ENCODE results near the gene SHC1. TPM values are rescaled to one million over a fixed set of nuclear protein-coding genes. Genes with fewer than 3 reads are reported as not detected.
A peak's percentile ranks its signal among the peaks of the same experiment; 100 is the strongest.

Gene SHC1
- total RNA-seq, 2 donors from 2014 or later: 98.3 to 104 TPM

GRCh38 chr1:154931940-154932487 lies 38.5 kb downstream of the SHC1 start:
- H3K27ac ChIP-seq: peak overlapping the region; percentile 84
- no peak for TF ChIP-seq CTCF (IDR thresholded peaks at IDR 0.05)
- no peak overlapping the region for H3K4me3 ChIP-seq
- peak; percentile 95 for DNase-seq
- intact Hi-C loops (cut with DNase I): no loop called here
- peak overlapping the region in 1 of 2 donors; percentile 60 for H3K9ac ChIP-seq (ENCODE audit: low read depth in 2 of 2, low read length in 2 of 2)
- H3K36me3 ChIP-seq: no peaks in the 10 kb centered on the region
- no peaks in the 10 kb centered on the region for H3K4me1 ChIP-seq
- H3K9me3 ChIP-seq: no peaks in the 10 kb centered on the region
- no peaks in the 10 kb centered on the region for H3K27me3 ChIP-seq

GRCh38 chr1:154926201-154926600 lies 44.3 kb downstream of the SHC1 start:
- H3K27me3 ChIP-seq: no peaks in the 10 kb centered on the region
- TF ChIP-seq CTCF (IDR thresholded peaks at IDR 0.05): no peak
- H3K9ac ChIP-seq (ENCODE audit: low read depth in 2 of 2, low read length in 2 of 2): no peak overlapping the region
- no peaks in the 10 kb centered on the region for H3K9me3 ChIP-seq
- no peak overlapping the region for H3K4me3 ChIP-seq
- DNase-seq: no peak
- peaks cover 8% of the 10 kb centered on the region for H3K36me3 ChIP-seq
- intact Hi-C loops (cut with DNase I): no loop called here
- H3K27ac ChIP-seq: no peak overlapping the region
- H3K4me1 ChIP-seq: no peaks in the 10 kb centered on the region

GRCh38 chr1:154925335-154926170 lies 45.0 kb downstream of the SHC1 start:
- H3K4me1 ChIP-seq: no peaks in the 10 kb centered on the region
- H3K36me3 ChIP-seq: peaks cover 8% of the 10 kb centered on the region
- H3K4me3 ChIP-seq: no peak overlapping the region
- no peaks in the 10 kb centered on the region for H3K27me3 ChIP-seq
- intact Hi-C loops (cut with DNase I): no loop called here
- no peak for TF ChIP-seq CTCF (IDR thresholded peaks at IDR 0.05)
- H3K9me3 ChIP-seq: no peaks in the 10 kb centered on the region
- DNase-seq: no peak
- no peak overlapping the region for H3K9ac ChIP-seq (ENCODE audit: low read depth in 2 of 2, low read length in 2 of 2)
- no peak overlapping the region for H3K27ac ChIP-seq

GRCh38 chr1:154923695-154924094 lies 46.9 kb downstream of the SHC1 start:
- no peak for TF ChIP-seq CTCF (IDR thresholded peaks at IDR 0.05)
- intact Hi-C loops (cut with DNase I): no loop called here
- Histone ChIP-seq H3K9ac (ENCODE audit: low read depth in 2 of 2, low read length in 2 of 2) (no peak overlapping the region), H3K4me1 (no peaks in the 10 kb centered on the region), H3K36me3 (peaks cover 8% of the 10 kb centered on the region), H3K4me3 (no peak overlapping the region), H3K9me3 (no peaks in the 10 kb centered on the region), H3K27ac (no peak overlapping the region), H3K27me3 (no peaks in the 10 kb centered on the region)
- no peak for DNase-seq

GRCh38 chr1:154913273-154913672 lies 57.3 kb downstream of the SHC1 start:
- H3K4me1 ChIP-seq: no peaks in the 10 kb centered on the region
- no peaks in the 10 kb centered on the region for H3K36me3 ChIP-seq
- no peaks in the 10 kb centered on the region for H3K27me3 ChIP-seq
- no peak overlapping the region for H3K4me3 ChIP-seq
- H3K9ac ChIP-seq (ENCODE audit: low read depth in 2 of 2, low read length in 2 of 2): no peak overlapping the region
- no peak for DNase-seq
- H3K9me3 ChIP-seq: no peaks in the 10 kb centered on the region
- no peak for TF ChIP-seq CTCF (IDR thresholded peaks at IDR 0.05)
- intact Hi-C loops (cut with DNase I): no loop called here
- H3K27ac ChIP-seq: no peak overlapping the region

Measured in colonic mucosa (tissue), 4 donors.